Hematopoietic multipotent progenitor cell treated with erythropoietin and hydrocortisone succinate and interleukin-3 and kit ligand, for 8 days (in vitro differentiated cells): ENCODE results near the gene SEC14L1.
A peak's percentile ranks its signal among the peaks of the same experiment; 100 is the strongest.

Experiments
- DNase-seq: peaks from one replicate; pipeline ENCODE4 v3.0.0-alpha.2; 2015

Gene SEC14L1

DNA sequence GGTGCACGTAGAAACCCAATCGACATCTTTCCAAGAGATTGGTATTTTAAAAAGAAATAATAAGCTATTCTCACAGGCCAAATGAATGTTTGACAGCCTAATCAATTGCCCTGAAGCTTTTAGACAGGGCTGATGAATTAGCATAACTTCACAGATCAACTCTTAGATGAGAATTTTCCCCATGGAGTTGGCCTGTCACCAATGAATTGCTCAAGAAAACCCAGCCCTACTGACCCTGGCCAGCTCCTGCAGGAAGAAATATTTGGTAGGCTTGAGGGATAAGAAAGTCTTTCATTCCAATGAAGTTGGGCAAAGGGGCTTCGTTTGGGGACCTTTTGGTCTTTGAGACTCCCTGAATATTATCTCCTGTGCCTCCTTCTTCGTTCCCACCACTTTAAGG lies 23.4 kb upstream of the SEC14L1 start:
- no peak for DNase-seq

DNA sequence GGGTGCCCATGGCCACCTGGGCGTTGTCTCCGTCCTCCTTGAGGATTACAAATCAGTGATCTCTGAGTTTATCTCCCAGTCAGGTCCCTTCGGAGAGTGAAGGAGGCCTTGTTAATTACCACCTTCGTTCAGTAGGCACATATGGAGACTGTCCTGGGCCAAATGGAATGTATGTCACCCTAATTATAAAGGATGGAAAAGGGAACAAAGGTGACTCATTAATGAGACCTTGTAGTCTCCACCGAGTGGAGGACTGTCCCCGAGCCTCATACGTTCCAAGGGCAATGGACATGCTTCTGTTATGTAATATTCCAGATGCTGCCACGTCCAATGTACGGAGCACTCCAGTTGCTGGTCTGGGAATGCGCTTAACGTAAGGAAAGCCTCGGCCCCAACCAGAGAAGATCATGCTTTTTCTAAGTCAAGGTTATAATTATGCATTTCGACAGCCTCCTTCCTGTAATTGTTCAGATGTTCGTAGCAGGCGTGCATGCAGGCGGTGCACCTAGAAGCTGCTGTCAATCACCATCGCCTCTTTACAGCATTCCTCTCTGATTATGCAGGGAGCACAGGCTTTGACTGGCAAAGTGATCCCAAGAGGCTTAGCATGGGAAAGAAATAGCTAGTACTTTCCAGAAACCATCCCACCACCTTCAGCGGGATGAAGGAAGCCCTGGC lies 22.4 kb upstream of the SEC14L1 start:
- no peak for DNase-seq

DNA sequence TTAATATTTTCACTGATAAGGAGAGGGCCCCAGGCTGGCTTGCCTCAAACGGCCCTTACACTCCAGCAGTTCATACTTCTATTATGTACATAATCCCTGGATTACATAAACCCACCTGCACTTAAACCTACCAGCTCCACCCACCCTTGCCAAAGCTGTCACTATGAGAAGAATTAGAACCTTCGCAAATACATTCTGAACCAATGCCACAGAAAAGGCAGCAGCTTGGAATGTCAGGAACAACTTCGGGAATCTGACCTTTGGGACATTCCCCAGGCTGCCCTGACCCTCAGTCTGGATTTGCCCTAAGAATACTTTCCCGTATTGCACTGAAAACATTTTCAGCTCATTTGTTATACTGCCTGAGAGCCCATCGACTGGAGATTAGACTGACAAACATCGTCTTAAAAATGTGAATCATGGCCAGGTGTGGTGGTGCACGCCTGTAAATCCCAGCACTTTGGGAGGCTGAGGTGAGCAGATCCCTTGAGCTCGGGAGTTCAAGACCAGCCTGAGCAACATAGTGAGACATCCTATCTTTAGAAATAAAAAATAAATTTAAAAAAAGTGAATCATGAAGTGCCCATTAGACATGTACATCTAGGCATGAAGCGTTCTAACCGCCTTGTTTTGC lies 21.0 kb upstream of the SEC14L1 start:
- no peak for DNase-seq

DNA sequence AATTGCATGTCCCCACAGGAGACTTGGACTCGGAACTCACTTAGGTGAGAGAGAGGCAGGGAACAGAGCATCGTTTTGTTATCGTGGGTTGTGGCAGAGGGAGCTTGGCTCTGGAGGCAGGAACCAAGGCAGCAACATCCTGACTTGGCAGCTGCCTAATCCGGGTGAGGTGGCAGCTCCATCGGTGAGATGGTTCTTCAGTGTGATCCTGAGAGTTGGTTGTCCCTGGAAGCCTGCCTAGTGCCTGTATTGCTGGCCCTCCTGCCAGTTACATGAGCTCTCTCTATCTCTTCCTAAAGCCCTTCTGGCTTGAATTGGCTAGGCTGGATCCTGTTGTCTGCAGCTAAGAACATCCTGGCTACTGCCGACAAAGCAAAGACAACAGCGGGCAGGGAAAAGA lies 19.9 kb upstream of the SEC14L1 start:
- no peak for DNase-seq

DNA sequence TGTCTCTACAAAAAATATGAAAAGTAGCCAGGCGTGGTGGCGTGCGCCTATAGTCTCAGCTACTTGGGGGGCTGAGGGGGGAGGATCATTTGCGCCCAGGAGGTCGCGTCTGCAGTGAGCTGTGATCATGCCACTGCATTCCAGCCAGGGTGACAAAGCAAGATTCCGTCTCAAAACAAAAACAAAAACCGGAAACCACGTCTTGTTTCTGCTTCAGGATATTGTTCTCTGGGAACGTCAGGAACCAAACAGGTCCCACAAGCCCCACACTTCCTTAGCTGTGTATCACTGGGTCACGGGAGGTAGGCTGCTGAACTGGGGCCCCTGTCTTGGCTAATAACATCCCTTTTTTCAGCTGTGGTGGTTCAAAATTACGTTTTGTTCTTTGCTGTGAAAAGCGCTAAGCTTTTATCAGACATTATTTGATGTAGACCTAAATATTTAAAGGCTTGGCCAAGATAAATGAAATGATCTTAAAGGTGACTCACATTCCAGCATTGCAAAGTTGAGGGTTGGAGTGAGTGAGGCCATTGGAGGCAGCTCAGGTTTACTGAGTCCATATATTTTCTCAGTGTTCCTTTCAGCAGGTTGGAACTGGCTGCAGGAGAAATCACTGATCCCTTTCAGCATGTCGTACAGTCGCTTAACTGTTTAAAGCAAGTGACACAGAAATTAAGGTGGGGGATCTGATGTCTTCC lies 16.4 kb upstream of the SEC14L1 start:
- DNase-seq, result peak; percentile 52

DNA sequence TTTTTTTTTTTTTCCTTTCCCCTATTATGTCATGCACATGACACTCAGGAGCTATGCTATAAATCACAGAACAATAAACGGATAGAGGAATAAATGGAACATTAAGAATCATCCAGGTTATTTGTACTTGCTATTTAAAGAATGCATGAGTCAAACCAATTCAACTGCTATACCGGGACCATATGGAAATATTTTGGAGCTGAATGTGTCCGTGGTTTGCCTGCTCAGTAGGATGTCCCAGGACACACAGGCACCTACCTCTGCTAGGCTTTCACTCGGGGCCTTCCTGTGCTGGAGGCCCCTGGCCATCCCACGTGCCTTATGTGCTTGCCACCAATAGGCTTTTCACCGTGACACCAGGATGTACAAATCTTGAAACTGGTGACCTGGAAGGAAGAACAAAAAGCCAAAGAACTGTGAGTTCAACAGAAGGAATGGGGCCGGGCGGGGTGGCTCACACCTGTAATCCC lies 15.3 kb upstream of the SEC14L1 start:
- no peak for DNase-seq

DNA sequence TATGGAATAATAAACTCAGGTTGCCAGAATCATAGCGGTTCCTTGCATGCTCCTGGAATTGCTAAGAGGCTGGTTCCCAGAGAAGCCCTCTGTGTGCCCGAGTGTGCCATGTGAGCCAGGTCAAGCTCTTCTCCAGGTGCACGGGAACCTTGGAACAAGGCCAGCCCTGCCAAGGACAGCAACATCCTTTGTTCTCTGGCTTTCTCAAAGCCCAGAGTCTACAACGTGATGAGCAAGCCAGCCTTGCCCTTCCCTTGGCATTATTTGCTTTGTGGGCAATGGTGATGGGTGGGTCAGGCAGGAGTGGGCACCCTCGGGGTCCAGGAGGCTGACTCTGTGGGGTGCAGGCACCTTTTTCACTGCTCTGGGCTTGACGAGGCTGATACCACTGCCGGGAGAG lies 14.2 kb upstream of the SEC14L1 start:
- no peak for DNase-seq

DNA sequence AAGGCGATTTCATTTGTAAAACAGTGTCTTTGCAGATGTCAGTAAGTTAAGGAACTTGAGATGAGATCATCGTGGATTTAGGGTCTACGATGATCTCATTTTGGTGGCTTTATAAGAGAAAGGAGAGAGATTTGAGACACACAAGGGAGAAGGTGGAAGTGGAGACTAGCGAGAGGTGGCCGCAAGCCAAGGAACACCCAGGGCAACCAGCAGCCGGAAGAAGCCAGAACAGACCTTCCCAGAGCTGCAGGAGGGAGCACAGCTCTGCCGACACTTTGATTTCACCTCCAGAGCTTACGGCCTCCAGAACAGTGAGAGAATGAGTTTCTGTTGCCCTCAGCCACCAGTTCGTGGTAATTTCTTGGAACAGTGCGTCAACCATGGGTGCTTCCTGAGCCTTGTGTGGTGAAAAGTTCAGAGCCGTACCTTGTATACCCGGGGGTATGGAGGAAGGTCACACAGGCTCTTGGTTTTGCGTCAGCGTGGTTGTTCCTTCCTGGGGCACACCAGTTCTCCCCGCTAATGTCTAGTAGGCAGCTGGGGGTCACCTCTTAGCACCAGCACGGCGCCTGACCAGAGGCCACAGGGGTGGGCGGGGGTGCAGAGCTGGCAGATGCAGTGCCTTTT lies 12.9 kb upstream of the SEC14L1 start:
- DNase-seq, result peak; percentile 88

DNA sequence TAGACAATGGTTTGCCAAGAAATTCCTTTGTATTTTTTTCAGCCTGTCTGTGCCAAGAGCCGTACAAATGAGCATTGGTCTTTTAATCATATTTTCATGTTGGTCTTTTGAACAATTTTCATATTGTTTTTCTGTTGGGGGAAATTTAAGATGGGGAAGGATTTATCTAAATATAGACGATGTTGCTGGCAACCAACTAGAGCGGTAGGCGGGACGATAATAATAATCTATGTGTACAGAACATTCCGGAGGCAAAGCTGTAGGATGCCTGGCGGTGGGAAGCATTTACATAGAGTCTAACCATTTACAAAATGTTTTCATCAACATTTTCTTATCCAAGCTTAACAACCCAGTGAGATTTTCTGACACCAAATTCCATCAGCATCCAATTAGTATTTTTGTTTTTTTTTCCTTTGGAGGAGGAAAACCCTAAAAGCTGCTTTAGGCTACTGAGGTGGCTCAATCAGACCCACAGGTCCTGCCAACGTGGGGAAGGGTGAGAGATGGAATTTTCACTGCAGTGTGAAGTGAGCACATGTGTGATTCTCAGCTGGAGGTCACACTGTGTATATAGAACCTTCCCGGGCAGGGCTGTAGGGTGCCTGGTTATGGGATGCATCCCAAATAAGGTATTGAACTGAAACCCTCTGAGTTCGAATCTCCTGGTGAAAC lies 11.7 kb upstream of the SEC14L1 start:
- no peak for DNase-seq

DNA sequence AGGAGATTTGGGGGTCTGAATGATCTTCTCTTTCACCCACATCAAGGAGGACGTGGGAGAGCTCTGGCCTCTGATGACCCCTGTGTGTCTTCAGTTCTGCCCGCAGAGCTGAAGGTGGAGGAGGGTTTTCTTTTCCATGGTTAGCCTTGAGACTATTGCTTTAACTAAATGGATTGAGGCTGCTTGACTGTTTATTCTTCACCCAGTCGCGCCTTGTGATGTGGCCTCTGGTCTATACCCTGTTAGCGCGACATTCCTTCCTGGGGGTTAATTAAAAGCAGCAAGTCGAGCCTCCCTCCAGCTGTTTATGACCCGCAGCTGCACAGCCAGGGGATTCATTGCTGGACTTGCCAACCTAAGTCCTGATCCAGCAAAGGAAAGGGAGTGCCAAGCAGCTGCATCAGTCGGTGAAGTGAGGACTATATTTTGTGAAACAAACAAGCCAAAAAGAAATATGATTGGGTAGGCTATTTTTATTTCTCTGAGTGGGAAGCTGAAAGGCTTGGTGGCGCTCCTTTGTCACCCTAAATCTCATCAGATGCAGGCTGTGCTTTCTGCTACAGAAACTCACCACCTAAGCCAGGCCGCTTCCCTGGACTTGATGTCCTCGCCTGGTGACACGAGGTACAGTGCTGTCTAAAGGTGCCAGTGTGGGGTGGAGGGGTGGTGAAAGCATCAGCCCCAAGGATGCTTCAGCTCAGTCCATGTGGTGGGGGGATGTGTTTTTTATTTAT lies 11.0 kb upstream of the SEC14L1 start:
- no peak for DNase-seq

DNA sequence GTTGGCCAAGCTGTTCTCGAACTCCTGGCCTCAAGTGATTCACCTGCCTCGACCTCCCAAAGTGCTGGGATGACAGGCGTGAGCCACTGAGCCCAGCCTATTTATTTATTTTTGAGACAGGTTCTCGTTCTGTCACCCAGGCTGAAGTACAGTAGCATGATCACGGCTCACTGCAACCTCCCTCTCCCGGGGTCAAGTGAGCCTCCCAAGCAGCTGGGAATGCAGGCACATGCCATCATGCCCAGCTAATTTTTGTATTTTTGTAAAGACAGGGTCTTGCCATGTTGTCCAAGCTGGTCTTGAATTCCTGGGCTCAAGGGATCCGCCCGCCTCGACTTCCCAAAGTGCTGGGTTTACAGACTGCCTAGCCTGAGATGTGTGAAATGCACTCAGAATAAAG lies 10.2 kb upstream of the SEC14L1 start:
- DNase-seq, result no peak

DNA sequence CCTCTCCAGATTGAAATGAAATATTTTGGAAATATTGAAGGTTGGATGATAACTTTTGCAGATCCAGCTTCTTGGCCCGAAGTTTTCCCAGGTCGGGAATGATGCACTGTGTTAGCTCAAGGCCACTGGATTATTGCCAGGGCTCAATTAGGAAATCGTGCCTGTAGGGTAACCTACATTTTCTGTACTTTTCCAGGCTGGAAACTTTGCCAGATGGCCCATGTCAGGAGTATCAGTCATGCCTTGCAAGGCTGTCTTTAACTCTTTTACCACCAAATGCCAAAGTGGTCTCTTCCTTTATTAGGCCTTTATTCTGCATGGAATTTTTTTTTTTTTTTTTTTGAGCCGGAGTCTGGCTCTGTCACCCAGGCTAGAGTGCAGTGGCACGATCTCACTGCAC lies 8.9 kb upstream of the SEC14L1 start:
- DNase-seq, result no peak

DNA sequence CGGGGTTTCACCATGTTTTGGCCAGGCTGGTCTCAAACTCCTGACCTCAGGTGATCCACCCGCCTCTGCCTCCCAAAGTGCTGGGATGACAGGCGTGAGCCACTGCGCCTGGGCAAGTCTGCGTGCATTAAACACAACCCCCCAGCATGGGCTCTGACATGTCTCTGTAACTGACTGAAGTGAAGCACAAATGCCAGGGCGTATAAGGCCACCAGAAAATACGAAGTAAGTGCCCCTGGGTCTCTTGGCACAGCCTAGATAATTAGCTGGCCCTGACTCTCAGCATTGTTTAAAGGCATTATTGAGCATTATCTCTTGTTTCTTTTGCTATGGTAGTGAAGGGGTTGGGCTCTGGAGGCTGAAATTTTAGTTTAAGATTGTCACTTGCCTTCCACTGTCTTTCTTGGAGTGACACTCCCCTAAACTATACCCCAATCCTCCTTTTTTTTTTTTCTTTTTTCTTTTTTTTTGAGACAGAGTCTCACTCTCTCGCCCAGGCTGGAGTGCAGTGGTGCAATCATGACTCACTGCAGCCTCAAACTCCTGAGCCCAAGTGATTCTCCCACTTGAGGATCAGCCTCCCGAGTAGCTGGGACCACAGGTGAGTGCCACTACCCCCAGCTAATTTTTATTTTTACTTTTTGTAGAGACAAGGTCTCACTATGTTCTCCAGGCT lies 8.2 kb upstream of the SEC14L1 start:
- DNase-seq, result no peak

DNA sequence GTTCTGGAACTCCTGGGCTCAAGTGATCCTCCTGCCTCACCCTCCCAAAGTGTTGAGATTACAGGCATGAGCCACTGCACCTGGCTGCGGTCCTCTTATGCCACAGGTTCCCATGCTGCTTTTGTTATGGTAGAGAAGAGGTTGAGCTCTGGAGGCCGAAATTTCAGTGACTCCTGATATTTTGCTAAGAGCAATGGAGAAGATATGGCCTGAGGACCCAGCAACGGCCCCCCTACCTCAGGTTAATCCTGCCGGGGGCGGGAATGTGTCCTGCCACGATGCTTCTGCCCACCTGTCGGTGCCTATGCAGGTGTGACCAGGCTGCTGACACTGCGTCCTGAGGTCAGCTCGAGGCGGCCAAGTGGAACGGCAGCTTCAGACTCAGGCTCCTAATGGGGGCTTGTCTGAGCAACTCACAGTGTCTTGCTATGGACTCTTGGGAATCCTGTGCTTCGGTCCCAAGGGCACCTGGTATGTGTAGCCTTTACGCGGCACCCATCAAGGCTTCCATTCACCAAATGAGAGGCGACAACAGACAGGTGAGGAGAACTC lies 7.6 kb upstream of the SEC14L1 start:
- no peak for DNase-seq

DNA sequence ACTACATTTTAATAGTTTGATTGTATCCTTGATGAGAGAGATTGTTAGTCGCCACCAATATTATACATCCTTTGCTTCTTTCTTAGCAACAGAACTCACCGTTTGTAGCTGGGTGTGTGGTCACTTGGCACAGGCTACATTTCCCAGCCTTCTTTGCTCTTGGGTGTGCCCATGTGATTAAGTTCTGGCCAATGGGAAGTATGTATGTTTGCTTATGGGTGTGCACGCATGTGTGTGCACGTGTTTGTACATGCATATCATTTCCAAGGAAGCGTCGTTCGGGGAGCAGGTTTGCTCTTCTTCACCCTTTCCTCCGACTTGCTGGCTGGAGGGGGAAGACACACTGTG lies 4.4 kb upstream of the SEC14L1 start:
- no peak for DNase-seq

DNA sequence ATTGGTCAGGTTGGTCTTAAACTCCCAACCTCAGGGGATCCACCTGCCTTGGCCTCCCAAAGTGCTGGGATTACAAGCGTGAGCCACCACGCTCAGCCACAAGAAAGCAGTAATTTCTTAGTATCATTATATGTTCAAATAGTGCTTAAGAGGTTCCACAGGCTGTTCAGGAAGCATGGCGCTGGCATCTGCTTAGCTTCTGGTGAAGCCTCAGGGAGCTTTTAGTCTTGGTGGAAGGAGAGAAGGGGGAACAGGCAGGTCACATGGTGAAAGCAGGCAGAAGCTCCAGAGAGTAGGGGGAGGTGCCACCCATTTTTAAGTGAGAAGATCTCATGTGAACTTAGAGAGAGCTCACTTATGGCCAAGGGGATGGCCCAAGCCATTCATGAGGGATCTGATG lies 3.7 kb upstream of the SEC14L1 start:
- DNase-seq, result no peak

DNA sequence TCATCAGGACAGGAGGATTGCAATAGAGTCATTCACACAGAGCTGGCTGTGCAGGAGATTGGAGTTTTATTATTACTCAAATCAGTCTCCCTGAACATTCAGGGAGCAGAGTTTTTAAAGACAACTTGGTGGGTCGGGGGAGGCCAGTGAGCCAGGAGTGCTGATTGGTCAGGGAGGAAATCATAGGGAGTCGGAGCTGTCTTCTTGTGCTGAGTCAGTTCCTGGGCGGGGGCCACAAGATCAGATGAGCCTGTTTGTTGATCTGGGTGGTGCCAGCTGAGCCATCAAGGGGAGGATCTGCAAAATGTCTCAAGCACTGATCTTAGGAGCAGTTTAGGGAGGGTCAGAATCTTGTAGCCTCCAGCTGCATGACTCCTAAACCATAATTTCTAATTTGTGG lies 2.9 kb upstream of the SEC14L1 start:
- peak; percentile 92 for DNase-seq

DNA sequence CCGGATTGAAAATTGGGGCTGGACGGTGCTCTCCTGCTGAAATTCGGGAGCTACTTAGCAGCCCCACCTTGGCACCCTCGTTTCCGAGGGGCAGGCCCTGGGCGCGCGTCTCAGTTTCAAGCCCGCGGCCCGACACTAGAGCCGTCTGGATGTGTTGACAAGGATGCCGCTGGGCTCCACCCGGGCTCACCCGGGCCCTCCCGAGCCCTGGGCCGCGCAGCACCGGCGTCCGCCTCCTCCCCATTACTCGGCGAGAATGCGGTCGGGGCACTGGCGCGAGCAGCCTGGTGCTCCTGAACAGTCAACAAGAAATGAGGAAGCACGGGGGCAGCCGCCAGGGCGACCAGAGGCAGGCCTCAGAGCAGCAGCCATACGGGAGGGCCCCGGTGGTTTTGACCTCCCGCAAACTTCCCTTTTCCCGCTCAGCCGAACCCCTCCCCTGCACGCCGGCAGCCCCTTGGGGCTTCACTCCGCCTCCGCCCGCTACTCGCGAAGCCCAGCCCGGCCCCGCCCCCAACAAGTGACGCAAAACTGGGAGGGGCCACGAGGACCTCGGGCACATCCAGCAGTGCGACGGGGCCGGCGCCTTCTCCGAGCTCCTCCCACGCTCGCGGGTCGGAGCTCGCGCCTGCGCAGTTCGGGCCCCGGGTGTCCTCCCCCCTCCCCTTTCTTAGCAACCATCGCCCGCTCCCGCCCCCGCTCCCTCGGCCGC lies 447 bp upstream of the SEC14L1 start:
- peak; percentile 96 for DNase-seq

DNA sequence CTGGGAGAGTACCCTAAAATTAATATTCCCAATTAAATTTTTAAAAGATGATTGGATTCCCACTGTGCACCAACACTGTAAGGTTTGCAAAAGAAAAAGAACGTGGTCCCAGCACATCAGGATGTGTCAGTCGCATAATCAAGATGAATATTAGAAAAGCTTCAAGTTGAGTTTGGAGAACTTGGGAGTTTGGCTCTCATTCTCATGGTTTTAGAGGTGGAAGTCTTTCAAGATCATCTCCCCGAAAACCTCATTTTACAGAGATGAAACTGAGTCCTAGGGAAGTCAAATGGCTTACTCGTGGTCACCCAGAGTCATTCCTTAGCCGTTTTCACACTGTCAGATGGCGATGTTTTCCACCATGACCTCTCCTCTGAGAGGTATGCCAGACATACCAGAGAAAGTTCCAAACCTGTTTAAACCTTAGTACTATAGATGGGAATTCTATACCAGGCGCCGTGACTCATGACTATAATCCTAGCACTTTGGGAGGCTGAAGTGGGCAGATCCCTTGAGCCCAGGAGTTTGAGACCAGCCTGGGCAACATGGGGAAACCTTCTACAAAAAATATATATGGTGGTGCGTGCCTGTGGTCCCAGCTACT lies 1.2 kb downstream of the SEC14L1 start:
- DNase-seq, result no peak

DNA sequence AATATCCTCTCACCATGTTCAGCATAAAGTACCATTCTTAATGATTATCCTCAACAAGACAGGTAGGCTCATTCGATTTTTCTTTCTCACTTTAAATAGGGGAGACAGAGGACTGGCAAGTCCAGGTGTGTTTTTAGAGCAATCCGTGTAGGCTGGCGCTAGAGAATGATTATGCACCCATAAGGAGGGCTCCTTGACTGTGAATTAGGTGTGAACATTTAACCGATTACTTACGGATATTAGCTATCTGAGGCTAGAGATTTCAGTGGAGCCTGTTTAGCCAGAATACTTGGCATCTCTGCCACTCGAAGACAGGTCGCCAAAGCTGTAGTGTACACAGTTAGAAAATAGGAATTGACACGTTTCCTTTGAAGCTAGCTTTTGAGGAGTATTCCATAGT lies 1.9 kb downstream of the SEC14L1 start:
- no peak for DNase-seq

DNA sequence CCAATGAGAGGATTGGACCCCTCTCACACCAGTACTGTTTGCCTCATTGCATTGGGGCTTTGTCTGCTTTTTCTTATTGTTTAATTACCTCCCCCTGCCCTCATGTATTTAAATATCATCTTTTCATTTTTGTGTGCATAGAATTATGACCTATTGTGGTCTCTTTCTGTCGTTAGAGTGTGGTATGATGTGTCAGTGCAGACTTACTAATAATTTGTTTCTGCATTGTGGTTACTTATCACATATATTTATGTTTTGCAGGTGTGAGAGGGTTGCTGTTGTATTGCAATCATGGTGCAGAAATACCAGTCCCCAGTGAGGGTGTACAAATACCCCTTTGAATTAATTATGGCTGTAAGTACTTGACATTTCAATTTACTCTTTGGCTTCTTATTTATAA lies 2.5 kb downstream of the SEC14L1 start:
- DNase-seq, result no peak
